Uterus (tissue), 2 donors: ENCODE data around the gene CD247.

Source experiments
- CTCF ChIP-seq, 4 experiments: fragments of 200-600 bp in 2 of 4; fragments of 450-650 bp in 2 of 4; sonication (generic) in 2 of 4; IDR thresholded peaks; one replicate each; pipeline ENCODE4 v1.5.1; 2016 to 2019; ENCODE audit warnings: antibody characterized with exemption in 4 of 4, mild to moderate bottlenecking in 2 of 4, moderate library complexity in 1 of 4
- POLR2A ChIP-seq, 2 donors: fragments of 450-650 bp; IDR thresholded peaks; one replicate each; pipeline ENCODE4 v1.6.1; 2016; ENCODE audit warnings: antibody characterized with exemption in 2 of 2, mild to moderate bottlenecking in 1 of 2, moderate library complexity in 1 of 2

- TF ChIP-seq POLR2A (IDR thresholded peaks at IDR 0.05) (no peak), CTCF (IDR thresholded peaks at IDR 0.05) (no peak)
Measured at GRCh38 chr1:167430849-167431242, 87.5 kb downstream of the CD247 start.
